ENCODE data around the gene SNX11. TPM values are rescaled to one million over a fixed set of nuclear protein-coding genes. Genes with fewer than 3 reads are reported as not detected.
"Not testable (repeated sequence)": the region's sequence is repeated elsewhere in the genome, so short reads cannot be mapped to it uniquely, and the experiment has no call there.

Gene SNX11
- polyA plus RNA-seq, 1 donor, result 12.4 TPM

GRCh38 chr17:48067808-48068207 is 39.8 kb upstream of the SNX11 start:
- H3K36me3 ChIP-seq (ENCODE audit: control insufficient read depth, insufficient read depth, low read length), result peaks cover 48% of the 10 kb centered on the region
- H3K27ac ChIP-seq (ENCODE audit: low read length), result not testable (repeated sequence)

GRCh38 chr17:48068491-48068961 is 39.0 kb upstream of the SNX11 start:
- Histone ChIP-seq H3K4me3 (ENCODE audit: low read length) (no peak overlapping the region), H3K27me3 (ENCODE audit: control insufficient read depth, insufficient read depth, low read length) (no peaks in the 10 kb centered on the region), H3K27ac (ENCODE audit: low read length) (no peak overlapping the region), H3K4me1 (ENCODE audit: control insufficient read depth, insufficient read depth, low read length) (no peaks in the 10 kb centered on the region), H3K9me3 (ENCODE audit: control insufficient read depth, low read depth, low read length) (no peaks in the 10 kb centered on the region), H3K36me3 (ENCODE audit: control insufficient read depth, insufficient read depth, low read length) (peaks cover 46% of the 10 kb centered on the region)
- WGBS (ENCODE audit: insufficient coverage, low lambda C conversion rate), result no CpG with 5 or more reads among the region's 3 CpGs
- peak; percentile 25 to 58 for DNase-seq

More at GRCh38 chr17:48067808-48068207, 39.8 kb upstream of the SNX11 start:
- not testable (repeated sequence) for H3K4me1 ChIP-seq (ENCODE audit: control insufficient read depth, insufficient read depth, low read length); H3K9me3 ChIP-seq (ENCODE audit: control insufficient read depth, low read depth, low read length); H3K27me3 ChIP-seq (ENCODE audit: control insufficient read depth, insufficient read depth, low read length); DNase-seq; H3K4me3 ChIP-seq (ENCODE audit: low read length)
- WGBS (ENCODE audit: insufficient coverage, low lambda C conversion rate), result no CpG with 5 or more reads among the region's 2 CpGs

- H3K36me3 ChIP-seq (ENCODE audit: control insufficient read depth, insufficient read depth, low read length), result peaks cover 39% of the 10 kb centered on the region
- H3K9me3 ChIP-seq (ENCODE audit: control insufficient read depth, low read depth, low read length), result no peaks in the 10 kb centered on the region
- DNase-seq, result no peak
- H3K27ac ChIP-seq (ENCODE audit: low read length), result no peak overlapping the region
- no peak overlapping the region for H3K4me3 ChIP-seq (ENCODE audit: low read length)
- WGBS (ENCODE audit: insufficient coverage, low lambda C conversion rate), result no CpG with 5 or more reads among the region's 2 CpGs
- no peaks in the 10 kb centered on the region for H3K4me1 ChIP-seq (ENCODE audit: control insufficient read depth, insufficient read depth, low read length)
- H3K27me3 ChIP-seq (ENCODE audit: control insufficient read depth, insufficient read depth, low read length), result no peaks in the 10 kb centered on the region
Observed at GRCh38 chr17:48070195-48070594, 37.4 kb upstream of the SNX11 start.

- no peak overlapping the region for H3K27ac ChIP-seq (ENCODE audit: low read length)
- no peak overlapping the region for H3K4me3 ChIP-seq (ENCODE audit: low read length)
- H3K9me3 ChIP-seq (ENCODE audit: control insufficient read depth, low read depth, low read length), result no peaks in the 10 kb centered on the region
- H3K27me3 ChIP-seq (ENCODE audit: control insufficient read depth, insufficient read depth, low read length), result no peaks in the 10 kb centered on the region
- WGBS (ENCODE audit: insufficient coverage, low lambda C conversion rate), result no CpG with 5 or more reads among the region's 2 CpGs
- H3K4me1 ChIP-seq (ENCODE audit: control insufficient read depth, insufficient read depth, low read length), result no peaks in the 10 kb centered on the region
- peaks cover 40% of the 10 kb centered on the region for H3K36me3 ChIP-seq (ENCODE audit: control insufficient read depth, insufficient read depth, low read length)
- DNase-seq, result no peak
Observed at GRCh38 chr17:48071654-48072053, 35.9 kb upstream of the SNX11 start.

GRCh38 chr17:48072811-48073210 is 34.8 kb upstream of the SNX11 start:
- not testable (repeated sequence) for DNase-seq; H3K4me3 ChIP-seq (ENCODE audit: low read length); H3K9me3 ChIP-seq (ENCODE audit: control insufficient read depth, low read depth, low read length); H3K27me3 ChIP-seq (ENCODE audit: control insufficient read depth, insufficient read depth, low read length); H3K27ac ChIP-seq (ENCODE audit: low read length); H3K4me1 ChIP-seq (ENCODE audit: control insufficient read depth, insufficient read depth, low read length)
- peaks cover 42% of the 10 kb centered on the region for H3K36me3 ChIP-seq (ENCODE audit: control insufficient read depth, insufficient read depth, low read length)
- WGBS (ENCODE audit: insufficient coverage, low lambda C conversion rate), result 100% methylated on average over 1 of the region's 9 CpGs

GRCh38 chr17:48073566-48074094 is 33.9 kb upstream of the SNX11 start:
- not testable (repeated sequence) for H3K27me3 ChIP-seq (ENCODE audit: control insufficient read depth, insufficient read depth, low read length); H3K27ac ChIP-seq (ENCODE audit: low read length); H3K4me1 ChIP-seq (ENCODE audit: control insufficient read depth, insufficient read depth, low read length); DNase-seq; H3K9me3 ChIP-seq (ENCODE audit: control insufficient read depth, low read depth, low read length); H3K4me3 ChIP-seq (ENCODE audit: low read length)
- H3K36me3 ChIP-seq (ENCODE audit: control insufficient read depth, insufficient read depth, low read length), result peaks cover 40% of the 10 kb centered on the region
- WGBS (ENCODE audit: insufficient coverage, low lambda C conversion rate), result no CpG with 5 or more reads among the region's 5 CpGs

GRCh38 chr17:48074322-48075081 is 33.1 kb upstream of the SNX11 start:
- peak; percentile 53 to 55 for DNase-seq
- Histone ChIP-seq H3K36me3 (ENCODE audit: control insufficient read depth, insufficient read depth, low read length) (peaks cover 36% of the 10 kb centered on the region), H3K27me3 (ENCODE audit: control insufficient read depth, insufficient read depth, low read length) (no peaks in the 10 kb centered on the region), H3K9me3 (ENCODE audit: control insufficient read depth, low read depth, low read length) (no peaks in the 10 kb centered on the region), H3K27ac (ENCODE audit: low read length) (no peak overlapping the region), H3K4me1 (ENCODE audit: control insufficient read depth, insufficient read depth, low read length) (no peaks in the 10 kb centered on the region), H3K4me3 (ENCODE audit: low read length) (no peak overlapping the region)
- WGBS (ENCODE audit: insufficient coverage, low lambda C conversion rate), result no CpG with 5 or more reads among the region's 7 CpGs

GRCh38 chr17:48077152-48077551 is 30.4 kb upstream of the SNX11 start:
- H3K27me3 ChIP-seq (ENCODE audit: control insufficient read depth, insufficient read depth, low read length); H3K27ac ChIP-seq (ENCODE audit: low read length); DNase-seq; H3K9me3 ChIP-seq (ENCODE audit: control insufficient read depth, low read depth, low read length); H3K4me3 ChIP-seq (ENCODE audit: low read length); H3K4me1 ChIP-seq (ENCODE audit: control insufficient read depth, insufficient read depth, low read length): not testable (repeated sequence)
- WGBS (ENCODE audit: insufficient coverage, low lambda C conversion rate), result no CpG with 5 or more reads among the region's 10 CpGs
- peaks cover 26% of the 10 kb centered on the region for H3K36me3 ChIP-seq (ENCODE audit: control insufficient read depth, insufficient read depth, low read length)

GRCh38 chr17:48081858-48082257 is 25.7 kb upstream of the SNX11 start:
- no peaks in the 10 kb centered on the region for H3K9me3 ChIP-seq (ENCODE audit: control insufficient read depth, low read depth, low read length)
- DNase-seq, result no peak
- WGBS (ENCODE audit: insufficient coverage, low lambda C conversion rate), result no CpG with 5 or more reads among the region's 5 CpGs

GRCh38 chr17:48084932-48085331 is 22.6 kb upstream of the SNX11 start:
- no peak for DNase-seq
- Histone ChIP-seq H3K9me3 (ENCODE audit: control insufficient read depth, low read depth, low read length) (no peaks in the 10 kb centered on the region), H3K4me3 (ENCODE audit: low read length) (no peak overlapping the region), H3K4me1 (ENCODE audit: control insufficient read depth, insufficient read depth, low read length) (no peaks in the 10 kb centered on the region), H3K36me3 (ENCODE audit: control insufficient read depth, insufficient read depth, low read length) (no peaks in the 10 kb centered on the region), H3K27me3 (ENCODE audit: control insufficient read depth, insufficient read depth, low read length) (no peaks in the 10 kb centered on the region), H3K27ac (ENCODE audit: low read length) (no peak overlapping the region)
- 67% methylated on average over 1 of the region's 2 CpGs for WGBS (ENCODE audit: insufficient coverage, low lambda C conversion rate)

More at GRCh38 chr17:48081858-48082257, 25.7 kb upstream of the SNX11 start:
- no peaks in the 10 kb centered on the region for H3K27me3 ChIP-seq (ENCODE audit: control insufficient read depth, insufficient read depth, low read length)
- no peaks in the 10 kb centered on the region for H3K4me1 ChIP-seq (ENCODE audit: control insufficient read depth, insufficient read depth, low read length)
- no peak overlapping the region for H3K4me3 ChIP-seq (ENCODE audit: low read length)
- no peak overlapping the region for H3K27ac ChIP-seq (ENCODE audit: low read length)
- peaks cover 1% of the 10 kb centered on the region for H3K36me3 ChIP-seq (ENCODE audit: control insufficient read depth, insufficient read depth, low read length)
